HepG2 (cell line): ENCODE measurements around the gene SS18L1. TPM values are rescaled to one million over a fixed set of nuclear protein-coding genes. Genes with fewer than 3 reads are reported as not detected.

Experiments
- AHDC1 ChIP-seq: sonication (generic); formaldehyde crosslinking; IDR thresholded peaks from 2 replicates; pipeline ENCODE4 v1.5.1; 2020; ENCODE audit warnings: mild to moderate bottlenecking, missing genetic modification reagents, borderline replicate concordance
- BCL3 ChIP-seq: sonication (generic); formaldehyde crosslinking; IDR thresholded peaks from 2 replicates; pipeline ENCODE4 v1.5.1; 2020; ENCODE audit warnings: mild to moderate bottlenecking, missing genetic modification reagents, moderate library complexity
- GATAD1 ChIP-seq: IDR thresholded peaks from 2 replicates; pipeline ENCODE4 v1.6.1; 2016; ENCODE audit warnings: missing genetic modification reagents, missing compliant biosample characterization
- KDM2A ChIP-seq: sonication (generic); formaldehyde crosslinking; IDR thresholded peaks from 2 replicates; pipeline ENCODE4 v1.4.0; 2020; ENCODE audit warnings: low read depth, missing genetic modification reagents, borderline replicate concordance
- KDM4B ChIP-seq: sonication (generic); formaldehyde crosslinking; IDR thresholded peaks from 2 replicates; pipeline ENCODE4 v1.4.0; 2020; ENCODE audit warnings: missing genetic modification reagents
- MAFG ChIP-seq: sonication (generic); formaldehyde crosslinking; IDR thresholded peaks from 2 replicates; pipeline ENCODE4 v1.5.1; 2020; ENCODE audit warnings: mild to moderate bottlenecking, missing genetic modification reagents
- TOE1 ChIP-seq: sonication (generic); formaldehyde crosslinking; IDR thresholded peaks from 2 replicates; pipeline ENCODE4 v1.4.0; 2020; ENCODE audit warnings: mild to moderate bottlenecking, missing genetic modification reagents
- ZNF10 ChIP-seq: sonication (generic); formaldehyde crosslinking; IDR thresholded peaks from 2 replicates; pipeline ENCODE4 v1.4.0; 2020; ENCODE audit warnings: mild to moderate bottlenecking, low read depth, missing genetic modification reagents, borderline replicate concordance
- ZNF101 ChIP-seq: sonication (generic); formaldehyde crosslinking; IDR thresholded peaks from 2 replicates; pipeline ENCODE4 v1.4.0; 2020; ENCODE audit warnings: mild to moderate bottlenecking, low read depth, missing genetic modification reagents, borderline replicate concordance
- ZNF331 ChIP-seq: sonication (generic); formaldehyde crosslinking; IDR thresholded peaks from 2 replicates; pipeline ENCODE4 v1.4.0; 2020; ENCODE audit warnings: missing genetic modification reagents
- ZNF333 ChIP-seq: sonication (generic); formaldehyde crosslinking; IDR thresholded peaks from 2 replicates; pipeline ENCODE4 v1.4.0; 2020; ENCODE audit warnings: mild to moderate bottlenecking, missing genetic modification reagents, borderline replicate concordance
- ZNF337 ChIP-seq: sonication (generic); formaldehyde crosslinking; IDR thresholded peaks from 2 replicates; pipeline ENCODE4 v1.5.1; 2020; ENCODE audit warnings: missing genetic modification reagents, low read depth, mild to moderate bottlenecking, borderline replicate concordance
- ZNF616 ChIP-seq: sonication (generic); formaldehyde crosslinking; IDR thresholded peaks from 2 replicates; pipeline ENCODE4 v1.5.0; 2020; ENCODE audit warnings: low read depth, mild to moderate bottlenecking, missing genetic modification reagents
- ZNF7 ChIP-seq: IDR thresholded peaks from 2 replicates; pipeline ENCODE4 v1.6.1; 2016; ENCODE audit warnings: missing biosample characterization, missing genetic modification reagents
- ZNF777 ChIP-seq: sonication (generic); formaldehyde crosslinking; IDR thresholded peaks from 2 replicates; pipeline ENCODE4 v1.4.0; 2020; ENCODE audit warnings: missing genetic modification reagents
- ZNF841 ChIP-seq: sonication (generic); formaldehyde crosslinking; IDR thresholded peaks from 2 replicates; pipeline ENCODE4 v1.8.1; 2023; ENCODE audit warnings: missing genetic modification reagents, borderline replicate concordance
- polyA plus RNA-seq, 8 experiments: library from polyadenylated mRNA; depleted of rRNA in 3 of 8; stranded (reverse) in 7 of 8; unstranded in 1 of 8; fragments of >200 nt; fragmentation: Illumina TruSeq in 4 of 8; extraction: Trizol in 4 of 8; gene quantifications; 2 replicates each; pipeline versions ENCODE4 v1.2.1 to v1.2.3, GENCODE V29; 2011 to 2016; ENCODE audit warnings: low read depth in 4 of 8, missing spikeins in 1 of 8, mixed read lengths in 1 of 8; ENCODE audit not compliant: insufficient read depth in 1 of 8
- total RNA-seq, 5 experiments: library from RNA; depleted of rRNA; stranded (reverse); fragments of >200 nt; fragmentation: Illumina TruSeq; extraction: Trizol; gene quantifications; 2 replicates each; pipeline ENCODE4 v1.2.3, GENCODE V29; 2016; ENCODE audit warnings: low read depth in 1 of 5
- TF ChIP-seq, protein P1 (sequence below): sonication (generic); formaldehyde crosslinking; IDR thresholded peaks from 2 replicates; pipeline ENCODE4 v1.4.0; 2020; ENCODE audit warnings: missing genetic modification reagents
- TF ChIP-seq, protein P2 (sequence below): sonication (generic); formaldehyde crosslinking; IDR thresholded peaks from 2 replicates; pipeline ENCODE4 v1.4.0; 2020; ENCODE audit warnings: missing genetic modification reagents

The SS18L1 gene
- total and polyA plus RNA-seq, 2 of the 13 experiments (the other 11 are each of a cell fraction or from before 2014, with no cell fraction given): 17.8 to 27.6 TPM

DNA sequence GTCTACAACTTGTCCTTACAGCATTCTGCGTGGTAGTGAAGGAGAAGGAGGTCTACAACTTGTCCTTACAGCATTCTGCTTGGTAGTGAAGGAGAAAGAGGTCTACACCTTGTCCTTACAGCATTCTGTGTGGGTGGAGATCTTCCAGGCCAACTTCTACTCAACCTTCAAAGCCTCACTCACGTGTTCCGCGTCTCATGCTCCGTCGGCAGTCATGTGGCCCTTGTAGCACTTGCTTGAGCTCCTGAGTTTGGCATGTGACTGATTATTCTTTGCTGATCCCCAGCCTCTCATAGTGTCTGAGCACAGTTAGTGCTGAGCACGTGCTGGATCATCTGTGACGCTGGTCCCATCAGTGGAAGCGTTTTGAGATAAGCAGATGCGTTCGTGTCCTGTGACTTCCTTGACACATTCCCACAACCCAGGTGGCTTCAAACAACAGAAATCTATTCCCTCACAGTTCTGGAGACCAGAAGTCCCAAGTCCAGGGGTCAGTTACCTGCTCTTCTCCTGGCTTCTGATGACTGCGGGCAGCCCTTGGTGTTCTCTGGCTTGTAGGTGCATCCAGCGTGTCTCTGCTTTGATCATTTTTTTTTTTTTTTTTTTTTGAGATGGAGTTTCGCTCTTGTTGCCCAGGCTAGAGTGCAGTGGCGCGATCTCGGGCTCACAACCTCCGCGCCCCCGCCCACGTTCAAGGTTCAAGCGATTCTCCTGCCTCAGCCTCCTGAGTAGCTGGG, 2.6 kb downstream of the SS18L1 start (continued):
- TF ChIP-seq AHDC1 (CRISPR knock-in tag) (peak; percentile 39; the same call in 1 of the 2 replicates), GATAD1 (CRISPR knock-in tag) (peak; percentile 49; the same call in 1 of the 2 replicates), KDM4B (no peak), ZNF616 (peak; percentile 65; the same call in 1 of the 2 replicates), ZNF10 (CRISPR knock-in tag) (no peak), ZNF331 (CRISPR knock-in tag) (peak; percentile 33; the same call in 1 of the 2 replicates), ZNF337 (CRISPR knock-in tag) (peak; percentile 58; the same call in 1 of the 2 replicates), ZNF777 (CRISPR knock-in tag) (0 out of 2 replicates have a peak, but pooled peaks have one; percentile 40), MAFG (CRISPR knock-in tag) (no peak), KDM2A (CRISPR knock-in tag) (peak; percentile 63; the same call in 1 of the 2 replicates), BCL3 (CRISPR knock-in tag) (peak; percentile 90; the same call in 1 of the 2 replicates), ZNF101 (CRISPR knock-in tag) (no peak), TOE1 (CRISPR knock-in tag) (0 out of 2 replicates have a peak, but pooled peaks have one; percentile 27), ZNF7 (CRISPR knock-in tag) (0 out of 2 replicates have a peak, but pooled peaks have one; percentile 17), ZNF841 (CRISPR knock-in tag) (no peak), ZNF333 (CRISPR knock-in tag) (peak; percentile 45; the same call in 1 of the 2 replicates)
- TF ChIP-seq, protein P1, sequence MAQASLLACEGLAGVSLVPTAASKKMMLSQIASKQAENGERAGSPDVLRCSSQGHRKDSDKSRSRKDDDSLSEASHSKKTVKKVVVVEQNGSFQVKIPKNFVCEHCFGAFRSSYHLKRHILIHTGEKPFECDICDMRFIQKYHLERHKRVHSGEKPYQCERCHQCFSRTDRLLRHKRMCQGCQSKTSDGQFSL (CRISPR knock-in tag): no peak
- TF ChIP-seq, protein P2, sequence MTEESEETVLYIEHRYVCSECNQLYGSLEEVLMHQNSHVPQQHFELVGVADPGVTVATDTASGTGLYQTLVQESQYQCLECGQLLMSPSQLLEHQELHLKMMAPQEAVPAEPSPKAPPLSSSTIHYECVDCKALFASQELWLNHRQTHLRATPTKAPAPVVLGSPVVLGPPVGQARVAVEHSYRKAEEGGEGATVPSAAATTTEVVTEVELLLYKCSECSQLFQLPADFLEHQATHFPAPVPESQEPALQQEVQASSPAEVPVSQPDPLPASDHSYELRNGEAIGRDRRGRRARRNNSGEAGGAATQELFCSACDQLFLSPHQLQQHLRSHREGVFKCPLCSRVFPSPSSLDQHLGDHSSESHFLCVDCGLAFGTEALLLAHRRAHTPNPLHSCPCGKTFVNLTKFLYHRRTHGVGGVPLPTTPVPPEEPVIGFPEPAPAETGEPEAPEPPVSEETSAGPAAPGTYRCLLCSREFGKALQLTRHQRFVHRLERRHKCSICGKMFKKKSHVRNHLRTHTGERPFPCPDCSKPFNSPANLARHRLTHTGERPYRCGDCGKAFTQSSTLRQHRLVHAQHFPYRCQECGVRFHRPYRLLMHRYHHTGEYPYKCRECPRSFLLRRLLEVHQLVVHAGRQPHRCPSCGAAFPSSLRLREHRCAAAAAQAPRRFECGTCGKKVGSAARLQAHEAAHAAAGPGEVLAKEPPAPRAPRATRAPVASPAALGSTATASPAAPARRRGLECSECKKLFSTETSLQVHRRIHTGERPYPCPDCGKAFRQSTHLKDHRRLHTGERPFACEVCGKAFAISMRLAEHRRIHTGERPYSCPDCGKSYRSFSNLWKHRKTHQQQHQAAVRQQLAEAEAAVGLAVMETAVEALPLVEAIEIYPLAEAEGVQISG (CRISPR knock-in tag): peak; percentile 77
